Measurements from ENCODE around the gene MAGI2. TPM values are rescaled to one million over a fixed set of nuclear protein-coding genes. Genes with fewer than 3 reads are reported as not detected.

MAGI2 gene
- total RNA-seq, 1 experiment from 2014 or later = 14.3 TPM

GRCh38 chr7:78542981-78543380 lies 910.5 kb downstream of the MAGI2 start:
- no CpG with 5 or more reads among the region's 2 CpGs for WGBS (ENCODE audit: extremely low coverage, insufficient read length, low lambda C conversion rate)
- H3K27me3 ChIP-seq (ENCODE audit: insufficient read depth, low read length) = no peaks in the 10 kb centered on the region
- no peak overlapping the region for H3T11ph ChIP-seq (ENCODE audit: low read length)
- no peak overlapping the region for H3K4me3 Mint-ChIP-seq
- H3K4ac ChIP-seq (ENCODE audit: low read depth, low read length) = no peak overlapping the region
- H4K8ac ChIP-seq (replicated peaks; ENCODE audit: insufficient read length, low read depth, low read length) = no peak overlapping the region
- H3K23ac ChIP-seq (ENCODE audit: insufficient read length, low read depth, low read length) = no peak overlapping the region
- no peak overlapping the region for H3K9ac ChIP-seq (ENCODE audit: extremely low read depth, insufficient read length, low read length)
- TF ChIP-seq CTCF (conservative IDR thresholded peaks at IDR 0.05) = no peak
- no peaks in the 10 kb centered on the region for H3K9me3 ChIP-seq (ENCODE audit: control insufficient read depth, low read depth, low read length)
- H3K79me1 ChIP-seq (ENCODE audit: insufficient read depth, low read depth, low read length, poor library complexity, severe bottlenecking) = no peaks in the 10 kb centered on the region
- no peaks in the 10 kb centered on the region for H3K4me1 ChIP-seq (ENCODE audit: insufficient read depth, low read length)
- no peaks in the 10 kb centered on the region for H4K20me1 ChIP-seq (ENCODE audit: control insufficient read depth, insufficient read depth, insufficient read length)
- peaks cover 6 to 16% (median 13%) of the 10 kb centered on the region in 3 experiments for H3K36me3 Mint-ChIP-seq (ENCODE audit: insufficient read depth in 1 of 3, low read depth in 3 of 3)
- H3K79me2 ChIP-seq (ENCODE audit: insufficient read depth, low read length) = no peaks in the 10 kb centered on the region
- no peak overlapping the region for H4K91ac ChIP-seq (ENCODE audit: insufficient read length, low read depth, low read length)
- no peaks in the 10 kb centered on the region for H3K23me2 ChIP-seq (ENCODE audit: insufficient read length, low read depth, low read length, poor library complexity, severe bottlenecking)
- H3K4me2 ChIP-seq (ENCODE audit: insufficient read depth, insufficient read length, low read length) = no peak overlapping the region
- no peak overlapping the region for H2BK20ac ChIP-seq (ENCODE audit: low read depth, low read length, poor library complexity, severe bottlenecking)
- H2BK5ac ChIP-seq (ENCODE audit: insufficient read length, low read length) = no peak overlapping the region
- H3K18ac ChIP-seq (ENCODE audit: insufficient read length, low read depth, low read length) = no peak overlapping the region
- no peak overlapping the region for H3K14ac ChIP-seq (ENCODE audit: insufficient read depth, low read length)
- H2AFZ ChIP-seq (ENCODE audit: low read length) = no peak overlapping the region
- no peaks in the 10 kb centered on the region; a peak in 2 of 4 replicates for H3K4me1 Mint-ChIP-seq
- DNase-seq = no peak
- H2AK5ac ChIP-seq (ENCODE audit: insufficient read length, low read length) = no peak overlapping the region
- no peak overlapping the region for H4K5ac ChIP-seq (ENCODE audit: insufficient read length, low read depth, low read length)
- H3K27me3 Mint-ChIP-seq (ENCODE audit: low read depth) = no peaks in the 10 kb centered on the region
- no peak overlapping the region for H2BK15ac ChIP-seq (ENCODE audit: low read depth, low read length)
- H3K56ac ChIP-seq (ENCODE audit: insufficient read length, low read depth, low read length) = no peak overlapping the region
- H3K27ac Mint-ChIP-seq = no peak overlapping the region
- H3K9me3 Mint-ChIP-seq = peaks cover 3 to 4% of the 10 kb centered on the region in 2 experiments; a peak in 2 of 5 replicates
- H2BK120ac ChIP-seq (ENCODE audit: low read depth, low read length, poor library complexity, severe bottlenecking) = no peak overlapping the region
- H2BK12ac ChIP-seq (ENCODE audit: insufficient read length, low read depth, low read length) = no peak overlapping the region
- no peak overlapping the region for H3K27ac ChIP-seq (ENCODE audit: insufficient read length, low read depth, low read length)
